ENCODE data around the gene ZNF598.
A peak's percentile ranks its signal among the peaks of the same experiment; 100 is the strongest.

Gene ZNF598

DNA sequence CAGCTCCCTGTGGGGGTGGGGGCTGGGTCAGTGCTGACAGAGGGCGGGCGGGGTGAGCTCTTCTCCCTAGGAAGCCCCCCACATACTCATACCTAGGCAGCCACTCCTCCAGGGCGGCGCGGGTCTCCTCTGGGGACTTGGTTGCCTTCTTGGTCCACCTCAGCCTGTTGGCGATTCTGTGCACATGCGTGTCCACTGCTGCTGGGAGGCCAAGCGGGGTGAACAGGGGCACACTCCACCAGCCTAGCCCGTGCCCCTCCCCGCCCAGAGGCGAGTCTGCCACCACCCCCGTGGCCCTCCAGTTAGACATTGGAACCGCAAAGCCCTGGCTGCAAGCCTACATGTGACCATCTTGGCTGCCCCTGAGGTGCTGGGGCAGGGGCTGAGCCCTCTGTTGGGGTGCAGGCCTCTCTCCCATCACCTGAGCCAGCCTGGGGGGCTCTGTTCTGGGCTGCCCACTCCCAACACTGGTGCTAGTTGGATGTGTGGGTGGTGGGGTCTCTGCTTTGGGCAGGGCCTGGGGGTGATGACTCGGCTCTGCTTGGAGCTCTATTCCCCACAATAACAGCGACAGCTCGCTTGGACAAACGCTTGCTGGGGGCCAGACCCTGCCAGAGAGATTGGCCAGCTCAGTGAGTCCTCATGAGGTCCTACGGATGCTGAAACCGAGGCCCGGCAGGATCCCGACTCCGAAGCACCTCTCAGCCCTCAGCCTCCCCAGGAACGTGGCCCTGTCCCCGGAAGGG is 30.6 kb upstream of the ZNF598 start:
- DNase-seq (ENCODE audit: low spot score), result no peak

DNA sequence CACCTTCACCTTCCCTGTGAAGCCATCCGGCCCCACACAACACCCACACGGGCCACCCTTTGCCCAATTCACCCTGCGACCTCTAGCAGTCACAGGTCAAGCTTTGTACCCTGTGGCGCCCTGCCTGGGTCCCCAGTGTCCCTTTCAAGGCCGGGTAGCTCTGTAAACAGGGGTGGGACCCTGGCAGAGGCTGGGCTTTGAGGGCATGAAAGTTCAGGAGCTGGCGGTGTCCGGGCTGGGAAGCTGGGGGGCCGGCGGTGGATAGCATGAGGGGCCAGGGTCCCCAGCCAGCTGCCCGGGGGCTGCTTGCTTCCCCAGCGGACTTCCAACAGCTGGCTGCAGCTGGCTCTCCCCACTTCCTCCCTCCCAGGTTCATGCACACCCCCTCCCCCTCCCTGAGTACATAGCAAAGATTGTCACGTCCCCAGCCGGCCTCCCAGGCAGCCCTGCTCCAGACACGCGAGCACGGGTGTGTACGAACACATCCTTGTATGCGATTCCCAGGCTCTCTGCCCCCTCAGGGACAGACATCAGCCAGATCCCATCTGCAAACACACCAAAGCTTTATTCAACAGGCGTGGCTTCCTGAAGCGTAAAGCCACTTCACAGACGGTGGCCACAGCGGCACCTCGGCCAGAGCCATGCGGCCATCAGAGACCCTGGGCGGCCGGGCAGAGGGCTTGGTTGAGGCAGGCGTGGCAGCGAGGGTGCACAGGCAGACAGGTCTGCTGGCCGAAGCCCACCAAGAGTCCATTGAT is 29.8 kb upstream of the ZNF598 start:
- peak; percentile 86 for DNase-seq (ENCODE audit: low spot score)

DNA sequence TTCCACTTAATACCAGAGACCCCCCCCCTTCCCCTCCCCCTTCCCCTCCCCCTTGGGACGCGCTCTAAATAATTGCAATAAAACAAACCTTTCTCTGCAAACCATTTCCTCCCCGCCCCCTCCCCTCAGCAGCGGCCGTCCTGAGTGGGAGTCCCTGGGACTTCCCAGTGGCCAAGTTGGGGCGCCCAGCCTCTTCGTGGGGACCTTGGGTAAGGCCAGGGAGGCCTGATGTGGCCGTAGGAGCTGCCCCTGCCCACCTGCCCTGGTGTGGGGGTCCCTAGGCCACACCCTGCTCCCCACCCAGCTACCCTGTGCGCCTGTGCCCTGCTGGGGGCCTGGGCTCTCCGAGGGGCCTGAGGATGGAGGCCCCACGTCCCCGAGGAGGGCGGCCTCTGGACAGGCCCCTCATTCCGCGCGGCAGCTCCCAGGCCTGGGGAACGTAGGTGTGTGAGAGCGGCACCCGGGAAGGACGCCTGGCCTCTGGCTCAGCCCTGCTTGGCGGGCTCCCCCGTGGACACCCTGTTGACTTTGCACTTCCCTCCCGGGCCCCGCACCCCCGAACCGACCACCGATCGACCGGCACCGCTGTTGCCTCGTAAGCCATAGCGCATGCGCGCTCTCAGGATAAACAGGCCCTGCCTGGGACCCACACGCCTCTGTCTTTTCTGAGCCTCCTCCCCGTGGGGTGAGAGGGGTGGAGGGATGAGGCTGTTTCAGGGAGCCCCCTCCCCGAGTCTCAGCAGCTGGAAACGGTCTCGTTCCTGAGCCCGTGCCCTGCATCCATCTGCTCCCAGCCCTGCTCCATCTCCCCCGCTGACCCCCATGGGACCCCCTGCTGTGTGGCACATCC is 29.0 kb upstream of the ZNF598 start:
- DNase-seq (ENCODE audit: low spot score), result no peak

DNA sequence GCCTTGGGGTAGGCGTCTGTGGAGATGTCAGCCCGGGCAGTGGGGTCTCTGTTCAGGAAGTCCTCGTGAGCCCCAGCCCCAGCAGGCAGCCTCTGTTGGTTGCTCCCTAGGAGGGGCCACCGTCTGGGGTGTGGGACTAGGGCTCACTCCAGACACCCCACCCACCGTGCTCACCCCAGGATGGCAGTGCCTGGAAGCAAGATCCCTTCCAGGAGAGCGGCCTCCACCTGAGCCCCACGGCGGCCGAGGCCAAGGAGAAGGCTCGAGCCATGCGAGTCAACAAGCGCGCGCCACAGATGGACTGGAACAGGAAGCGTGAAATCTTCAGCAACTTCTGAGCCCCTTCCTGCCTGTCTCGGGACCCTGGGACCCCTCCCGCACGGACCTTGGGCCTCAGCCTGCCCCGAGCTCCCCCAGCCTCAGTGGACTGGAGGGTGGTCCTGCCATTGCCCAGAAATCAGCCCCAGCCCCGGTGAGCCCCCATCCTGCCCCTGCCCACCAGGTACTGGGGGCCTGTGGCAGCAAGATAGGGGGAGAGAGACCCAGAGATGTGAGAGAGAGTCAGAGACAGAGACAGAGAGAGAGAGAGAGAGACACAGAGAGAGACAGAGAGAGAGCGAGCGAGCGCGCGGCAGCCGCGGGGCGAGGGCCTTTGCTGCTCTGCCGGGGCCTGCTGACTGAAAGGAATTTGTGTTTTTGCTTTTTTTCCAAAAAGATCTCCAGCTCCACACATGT is 28.2 kb upstream of the ZNF598 start:
- DNase-seq (ENCODE audit: low spot score), result no peak

DNA sequence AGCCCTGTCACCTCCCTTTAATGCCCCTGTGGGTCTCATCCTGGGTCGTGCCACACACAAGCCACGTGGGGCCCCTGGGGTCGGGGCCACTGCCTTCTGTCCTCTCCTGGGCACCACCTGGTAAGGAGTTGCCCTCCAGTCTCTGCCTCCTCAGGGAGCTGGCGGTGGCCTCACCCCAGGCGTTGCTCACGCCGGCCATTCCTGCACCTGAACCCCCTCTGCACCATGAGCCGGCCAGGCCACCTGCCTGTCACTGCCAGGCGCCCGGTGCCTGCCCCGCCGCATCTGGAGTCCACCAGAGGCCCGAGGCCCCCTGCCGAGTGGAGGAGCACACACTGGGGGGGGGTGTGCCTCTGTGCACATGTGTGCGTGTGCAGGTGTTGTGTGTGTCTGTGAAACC is 27.5 kb upstream of the ZNF598 start:
- no peak for DNase-seq (ENCODE audit: low spot score)

DNA sequence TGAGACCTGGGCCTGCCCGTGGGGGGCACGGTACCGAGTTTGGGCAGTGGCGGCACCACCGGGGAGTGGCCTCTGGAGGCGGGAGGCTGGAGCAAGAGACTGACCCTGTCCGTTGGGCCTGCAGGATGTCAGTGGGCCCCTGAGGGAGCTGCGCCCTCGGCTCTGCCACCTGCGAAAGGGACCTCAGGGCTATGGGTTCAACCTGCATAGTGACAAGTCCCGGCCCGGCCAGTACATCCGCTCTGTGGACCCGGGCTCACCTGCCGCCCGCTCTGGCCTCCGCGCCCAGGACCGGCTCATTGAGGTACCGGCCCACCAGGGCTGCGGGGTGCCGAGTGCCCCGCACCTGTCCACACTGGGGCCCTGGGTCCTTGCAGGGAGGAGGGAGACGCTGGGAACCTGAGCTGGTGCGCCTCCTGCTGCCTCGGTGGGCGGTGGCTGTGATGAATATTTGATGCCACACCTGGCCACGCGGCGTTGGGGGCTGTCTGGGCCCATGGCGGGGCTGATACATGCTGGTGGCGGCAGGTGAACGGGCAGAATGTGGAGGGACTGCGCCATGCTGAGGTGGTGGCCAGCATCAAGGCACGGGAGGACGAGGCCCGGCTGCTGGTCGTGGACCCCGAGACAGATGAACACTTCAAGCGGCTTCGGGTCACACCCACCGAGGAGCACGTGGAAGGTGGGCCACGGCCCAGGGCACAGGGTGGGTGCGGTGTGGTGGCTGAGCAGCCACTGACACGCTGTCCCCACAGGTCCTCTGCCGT is 26.8 kb upstream of the ZNF598 start:
- no peak for DNase-seq (ENCODE audit: low spot score)

DNA sequence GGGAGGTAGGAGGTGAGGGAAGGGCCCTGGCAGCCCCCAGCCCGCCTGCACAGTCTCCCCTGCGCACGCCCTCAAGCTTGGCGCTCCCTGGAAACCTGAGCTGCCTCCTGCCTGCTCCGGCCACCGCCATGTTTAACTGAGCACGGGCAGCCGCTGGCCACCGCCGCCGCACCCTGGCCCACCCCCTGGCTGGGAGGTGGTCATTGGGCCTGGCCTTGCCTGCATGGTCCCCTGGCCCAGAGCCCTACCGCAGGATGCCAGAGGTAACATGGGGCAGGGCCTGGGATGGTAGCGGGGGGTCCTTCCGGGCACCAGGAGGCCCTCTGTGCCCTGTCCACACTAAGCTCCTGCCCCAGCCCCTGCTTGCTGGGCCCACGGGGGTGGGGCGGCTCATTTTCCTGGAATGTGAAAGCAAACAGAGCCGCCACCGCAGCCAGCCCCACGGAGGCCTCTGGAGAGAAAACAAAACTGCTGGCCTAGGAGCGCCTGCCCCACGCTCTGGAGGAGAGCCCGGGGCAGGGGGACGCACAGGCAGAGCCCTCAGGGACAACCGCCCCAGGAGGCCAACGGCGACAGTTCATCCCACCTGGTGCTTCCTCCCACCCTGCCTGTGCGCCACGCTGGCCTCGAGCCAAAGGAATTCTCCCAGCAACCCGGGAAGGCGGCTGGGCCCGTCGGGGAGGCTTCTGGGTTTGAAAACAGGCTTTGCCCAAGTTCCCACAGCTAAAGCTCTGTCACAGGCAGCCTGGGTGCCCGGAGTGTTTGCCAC is 26.0 kb upstream of the ZNF598 start:
- DNase-seq (ENCODE audit: low spot score), result peak; percentile 77

DNA sequence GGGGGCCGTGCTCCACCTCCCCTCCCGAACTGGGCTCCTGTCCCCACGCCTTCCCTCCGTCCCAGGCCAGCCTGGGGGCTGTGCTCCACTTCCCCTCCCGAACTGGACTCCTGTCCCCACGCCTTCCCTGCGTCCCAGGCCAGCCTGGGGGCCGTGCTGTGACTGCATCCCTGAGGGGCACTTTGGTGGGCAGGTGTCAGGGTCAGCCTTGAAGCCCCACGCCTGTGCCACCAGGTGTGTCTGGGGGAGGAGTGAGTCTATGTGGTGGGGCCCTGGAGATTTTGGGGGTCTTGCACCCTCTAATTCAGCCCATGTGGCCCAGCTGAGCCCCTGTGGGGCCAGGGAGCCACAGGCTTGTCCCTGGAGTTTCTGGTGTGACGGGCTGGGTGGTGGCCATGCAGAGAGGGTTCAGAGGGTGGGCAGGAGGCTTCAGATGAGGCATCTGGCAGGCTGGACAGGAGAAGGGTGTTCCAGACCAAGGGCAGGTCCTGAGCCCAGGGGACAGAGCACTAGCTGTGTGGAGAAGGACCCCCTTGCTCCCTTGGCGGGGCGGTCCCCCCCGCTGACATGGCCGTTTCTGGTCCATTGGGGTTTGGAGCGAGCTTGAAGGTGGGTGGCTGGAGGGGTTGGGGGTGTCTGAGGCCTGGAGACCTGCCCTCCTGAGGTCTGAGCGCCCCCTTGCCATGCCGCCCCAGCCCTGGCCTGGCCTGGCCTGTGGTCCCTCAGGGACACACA is 25.2 kb upstream of the ZNF598 start:
- DNase-seq (ENCODE audit: low spot score), result no peak

DNA sequence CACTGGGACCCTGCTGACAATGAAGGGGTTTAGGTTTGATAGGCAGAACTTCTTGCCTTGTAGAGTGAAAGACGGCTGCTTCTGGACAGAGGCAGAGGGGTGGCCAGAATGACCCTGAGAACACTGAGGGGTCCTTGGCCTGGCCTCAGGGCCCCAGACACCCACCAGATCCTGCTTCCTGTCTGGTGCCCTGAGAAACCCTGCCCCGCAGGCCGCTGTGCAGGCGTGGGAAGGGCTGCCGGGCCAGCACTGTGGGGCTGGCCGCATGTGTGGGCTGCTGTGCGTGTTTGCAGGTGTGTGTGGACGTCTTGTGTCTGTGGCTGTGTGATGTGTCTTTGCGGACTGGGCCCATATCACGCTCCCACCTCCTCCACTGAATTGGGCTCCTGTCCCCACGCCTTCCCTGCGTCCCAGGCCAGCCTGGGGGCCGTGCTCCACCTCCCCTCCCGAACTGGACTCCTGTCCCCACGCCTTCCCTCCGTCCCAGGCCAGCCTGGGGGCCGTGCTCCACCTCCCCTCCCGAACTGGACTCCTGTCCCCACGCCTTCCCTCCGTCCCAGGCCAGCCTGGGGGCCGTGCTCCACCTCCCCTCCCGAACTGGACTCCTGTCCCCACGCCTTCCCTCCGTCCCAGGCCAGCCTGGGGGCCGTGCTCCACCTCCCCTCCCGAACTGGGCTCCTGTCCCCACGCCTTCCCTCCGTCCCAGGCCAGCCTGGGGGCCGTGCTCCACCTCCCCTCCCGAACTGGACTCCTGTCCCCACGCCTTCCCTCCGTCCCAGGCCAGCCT is 24.5 kb upstream of the ZNF598 start:
- peak; percentile 72 for DNase-seq (ENCODE audit: low spot score)

DNA sequence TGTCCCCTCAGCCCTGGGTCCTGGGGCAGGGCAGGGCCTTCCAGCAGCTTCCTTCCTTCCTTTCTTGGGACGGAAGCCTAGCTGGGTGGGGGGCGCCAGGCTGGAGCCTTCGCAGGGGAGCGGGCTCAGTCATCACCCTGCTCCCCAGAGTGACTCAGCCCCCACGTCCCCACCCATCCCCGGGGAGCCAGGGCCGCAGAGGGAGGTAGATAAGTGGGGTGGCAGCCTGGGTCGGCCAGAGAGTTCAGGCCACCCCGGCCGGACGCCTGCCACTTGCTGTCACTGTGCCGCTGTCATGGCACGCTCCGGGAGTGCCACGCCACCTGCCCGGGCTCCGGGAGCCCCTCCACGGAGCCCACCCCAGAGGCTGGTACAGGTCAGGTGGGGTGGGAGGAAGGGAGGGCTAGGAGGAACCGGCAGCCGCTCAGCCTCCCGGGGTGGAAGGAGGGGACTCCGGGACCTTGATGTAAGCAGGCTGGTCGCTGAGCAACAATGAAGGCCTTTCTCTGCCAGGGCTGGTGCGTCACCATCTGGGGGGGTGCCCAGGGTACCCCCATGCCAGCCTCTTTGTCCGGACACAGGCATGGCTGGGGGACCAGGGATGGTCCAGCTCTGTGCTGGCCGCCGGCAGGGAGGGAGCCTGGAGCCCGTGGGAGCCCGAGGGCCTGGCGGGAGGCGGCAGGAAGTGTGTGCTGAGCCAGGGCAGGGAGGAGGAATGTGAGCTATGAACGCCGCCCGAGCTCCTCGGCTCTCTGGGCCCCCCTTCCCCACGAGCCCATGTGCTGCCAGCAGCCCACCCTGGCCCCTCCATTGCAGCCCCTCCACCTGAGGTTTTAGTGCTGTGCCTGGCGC is 23.7 kb upstream of the ZNF598 start:
- DNase-seq (ENCODE audit: low spot score), result peak; percentile 80

DNA sequence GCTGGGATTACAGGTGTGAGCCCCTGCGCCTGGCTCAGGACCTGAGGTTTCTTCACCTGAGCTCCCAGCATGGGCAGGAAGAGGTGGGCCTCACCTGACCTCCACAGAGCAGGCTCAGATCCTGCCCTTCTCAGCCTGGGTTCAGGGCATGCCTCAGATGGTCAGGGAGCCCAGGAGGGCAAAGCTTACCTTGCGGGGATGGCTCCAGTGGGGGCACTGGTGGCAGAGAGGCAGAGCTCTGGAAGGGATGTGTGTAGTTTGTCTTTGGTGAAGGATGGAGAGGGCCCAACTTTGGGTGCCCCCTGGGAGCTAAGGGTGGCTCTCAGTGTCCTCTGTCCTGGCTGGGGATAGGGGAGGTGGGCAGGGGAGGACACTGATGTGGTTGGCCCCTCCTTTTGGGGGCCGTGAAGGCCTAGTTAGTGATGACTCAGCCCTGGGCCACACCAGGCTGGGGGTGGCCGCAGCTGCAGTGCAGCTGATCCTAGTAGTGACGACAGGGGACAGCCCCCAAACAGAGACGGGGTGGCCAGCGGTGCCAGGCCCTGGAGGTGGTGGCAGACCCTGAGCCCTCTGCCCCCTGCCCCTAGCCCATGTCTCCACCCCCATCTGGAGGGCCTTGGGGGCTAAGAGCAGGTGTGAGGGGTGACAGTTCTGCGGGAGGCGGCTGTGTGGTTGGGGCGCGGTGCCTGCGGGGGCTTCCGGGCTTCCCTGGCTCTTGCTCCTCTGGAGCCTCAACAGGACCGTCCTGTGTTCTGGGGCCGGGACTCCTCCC is 22.9 kb upstream of the ZNF598 start:
- DNase-seq (ENCODE audit: low spot score), result peak; percentile 36

DNA sequence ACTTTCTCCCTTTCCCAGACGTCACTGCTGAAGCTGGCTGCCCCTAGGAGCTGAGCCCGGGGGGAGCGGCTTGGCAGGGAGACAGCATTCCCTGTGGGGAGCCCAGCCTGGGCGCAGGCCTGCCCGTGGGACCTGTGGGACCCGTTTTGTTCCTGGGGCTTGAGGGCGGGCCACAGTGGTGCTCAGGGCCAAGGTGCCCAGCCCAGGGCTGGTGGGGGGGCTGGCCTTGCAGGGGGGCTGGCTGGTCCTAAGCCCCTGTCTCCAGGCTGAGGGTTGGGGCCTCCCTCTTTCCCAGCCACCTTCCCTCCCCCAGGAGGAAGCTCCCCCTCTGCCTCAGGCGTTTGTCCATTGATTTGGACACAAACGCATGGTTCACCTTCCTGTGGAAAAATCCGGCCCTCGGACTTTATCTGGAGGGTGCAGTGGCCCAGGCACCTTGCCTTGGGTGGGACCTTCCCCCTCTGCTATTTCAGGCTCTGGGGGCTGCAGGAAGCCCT is 21.5 kb upstream of the ZNF598 start:
- DNase-seq (ENCODE audit: low spot score), result peak; percentile 62

DNA sequence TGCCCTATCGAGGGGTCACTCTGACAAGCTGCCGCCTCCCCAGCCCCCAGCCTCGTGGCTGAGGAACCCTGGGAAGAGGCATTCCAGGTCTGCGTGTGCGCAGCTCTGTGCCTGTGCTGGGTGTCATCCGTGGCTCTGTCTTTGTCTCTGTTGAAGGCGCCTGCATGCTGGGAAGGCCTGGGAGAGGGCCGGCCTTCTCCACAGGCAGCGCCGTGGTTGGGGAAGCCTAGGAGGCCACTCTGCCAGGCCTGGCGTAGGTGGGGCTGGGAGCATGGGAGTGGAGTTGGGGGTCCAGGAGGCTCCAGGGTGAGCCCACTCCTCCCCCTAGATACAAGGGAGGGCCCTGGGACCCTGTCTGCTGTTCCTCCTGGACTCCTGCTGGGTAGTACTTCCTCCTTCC is 20.4 kb upstream of the ZNF598 start:
- DNase-seq (ENCODE audit: low spot score), result peak; percentile 45

DNA sequence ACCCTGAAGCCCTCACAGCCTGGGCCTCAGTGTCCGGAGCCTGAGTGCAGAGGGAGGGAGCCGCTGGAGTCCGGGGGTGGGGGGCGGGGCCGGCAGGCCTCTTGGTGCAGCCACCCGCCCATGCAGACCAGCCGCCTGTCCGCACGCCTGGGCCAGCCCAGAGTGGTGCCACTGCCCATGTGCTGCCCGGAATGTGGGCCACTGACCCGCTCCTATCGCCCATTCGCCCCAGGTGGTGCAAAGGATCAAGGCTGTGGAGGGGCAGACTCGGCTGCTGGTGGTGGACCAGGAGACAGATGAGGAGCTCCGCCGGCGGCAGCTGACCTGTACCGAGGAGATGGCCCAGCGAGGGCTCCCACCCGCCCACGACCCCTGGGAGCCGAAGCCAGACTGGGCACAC is 19.7 kb upstream of the ZNF598 start:
- peak; percentile 46 for DNase-seq (ENCODE audit: low spot score)

DNA sequence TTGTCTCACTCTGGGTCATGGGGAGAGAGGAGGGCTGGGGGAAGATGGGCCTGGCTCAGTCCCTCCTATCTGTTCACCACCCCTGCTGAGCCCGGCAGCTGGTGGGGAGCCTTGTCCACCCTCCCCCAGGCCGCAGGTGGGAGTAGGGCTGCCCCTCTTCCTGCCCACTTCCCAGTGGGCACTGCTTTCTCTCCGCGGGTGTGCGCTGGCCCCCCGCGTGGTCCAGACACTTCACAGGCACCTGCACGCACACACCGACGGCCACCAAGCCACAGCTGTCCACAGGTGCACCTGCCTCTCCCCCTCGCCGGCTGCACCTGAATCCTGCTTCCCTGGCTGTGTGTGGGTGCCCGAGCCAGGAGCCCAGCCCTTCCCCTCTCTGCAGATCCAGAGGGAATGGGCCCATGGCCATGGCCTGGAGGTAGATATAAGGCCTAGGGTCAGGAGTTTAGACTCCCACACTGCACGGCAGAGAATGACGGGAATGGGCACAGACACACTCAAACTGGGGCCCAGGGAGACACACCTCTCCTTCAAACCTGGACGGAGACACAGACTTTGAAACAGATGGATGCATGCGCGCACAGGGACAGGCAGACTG is 19.1 kb upstream of the ZNF598 start:
- DNase-seq (ENCODE audit: low spot score), result peak; percentile 55

DNA sequence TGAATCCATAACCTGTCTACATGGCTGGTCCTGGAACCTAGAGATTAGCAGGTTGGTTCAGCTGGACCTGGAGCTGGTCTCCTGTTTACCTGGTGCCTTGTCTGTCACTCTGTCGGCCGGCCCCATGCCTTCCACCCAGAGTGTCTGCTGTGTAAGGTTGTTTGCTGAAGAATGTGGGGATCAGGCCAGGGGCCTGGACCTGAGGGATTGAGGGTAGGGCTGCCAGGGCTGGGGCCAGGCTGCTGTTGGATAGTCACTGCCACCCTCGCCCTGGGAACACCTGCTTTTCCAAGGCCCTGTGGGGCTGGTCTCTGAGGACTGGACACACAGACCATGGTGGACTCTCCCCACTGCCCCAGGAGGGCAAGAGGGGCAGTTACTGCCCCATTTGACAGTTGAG is 18.5 kb upstream of the ZNF598 start:
- no peak for DNase-seq (ENCODE audit: low spot score)

Measured in left forelimb (tissue), 1 donor.